HG02610 (cell line): ENCODE results near the gene KAT6B.

Source experiments
- ATAC-seq: cut with Tn5 transposase; IDR thresholded peaks from one replicate; pipeline ENCODE4 v1.9.1; 2021; ENCODE audit warnings: mild to moderate bottlenecking, moderate library complexity; ENCODE audit not compliant: unreplicated experiment

The KAT6B gene

DNA sequence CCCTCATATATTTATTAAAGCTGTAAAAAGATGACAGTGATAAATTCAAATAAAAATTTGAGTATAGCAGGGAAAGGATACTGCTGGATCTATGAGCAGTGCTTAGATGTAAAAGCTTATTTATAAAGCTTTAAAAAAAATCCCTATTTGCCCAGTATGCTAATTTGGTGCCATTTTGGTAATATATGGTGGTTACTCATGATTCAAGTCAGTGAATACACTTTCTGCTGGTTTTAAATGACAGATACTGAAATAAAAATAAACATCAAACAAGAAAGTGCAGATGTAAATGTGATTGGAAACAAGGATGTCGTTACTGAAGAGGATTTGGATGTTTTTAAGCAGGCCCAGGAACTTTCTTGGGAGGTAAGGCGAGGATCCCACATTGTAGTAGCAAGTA, 150.7 kb downstream of the KAT6B start:
- peak; percentile 47 for ATAC-seq

- ATAC-seq: peak; percentile 80
Measured at GRCh38 chr10:74977913-74978847, 151.8 kb downstream of the KAT6B start.

GRCh38 chr10:74981831-74982633, 155.6 kb downstream of the KAT6B start:
- peak; percentile 6 for ATAC-seq

- ATAC-seq: peak; percentile 27
Measured at GRCh38 chr10:74982634-74982982, 156.2 kb downstream of the KAT6B start.

DNA sequence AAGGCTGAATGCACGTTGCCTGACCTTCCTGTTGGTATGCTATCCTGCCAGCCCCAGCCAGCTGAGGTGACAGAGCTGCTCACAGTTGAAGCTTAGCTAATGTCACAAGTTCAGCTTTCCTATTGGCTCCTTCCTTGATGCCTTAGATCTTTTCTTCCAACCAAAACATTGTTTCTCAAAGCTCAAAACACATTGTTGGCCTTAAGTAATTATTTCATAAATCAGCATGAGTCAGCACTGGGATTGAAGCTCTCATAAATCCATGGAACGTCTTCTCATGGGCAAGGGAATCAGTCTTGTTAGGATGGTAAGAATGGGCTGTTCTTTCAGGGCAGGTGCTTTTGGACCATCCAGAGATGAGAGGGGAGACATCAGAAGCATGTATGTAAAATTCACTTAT, 157.0 kb downstream of the KAT6B start:
- ATAC-seq: peak; percentile 27

DNA sequence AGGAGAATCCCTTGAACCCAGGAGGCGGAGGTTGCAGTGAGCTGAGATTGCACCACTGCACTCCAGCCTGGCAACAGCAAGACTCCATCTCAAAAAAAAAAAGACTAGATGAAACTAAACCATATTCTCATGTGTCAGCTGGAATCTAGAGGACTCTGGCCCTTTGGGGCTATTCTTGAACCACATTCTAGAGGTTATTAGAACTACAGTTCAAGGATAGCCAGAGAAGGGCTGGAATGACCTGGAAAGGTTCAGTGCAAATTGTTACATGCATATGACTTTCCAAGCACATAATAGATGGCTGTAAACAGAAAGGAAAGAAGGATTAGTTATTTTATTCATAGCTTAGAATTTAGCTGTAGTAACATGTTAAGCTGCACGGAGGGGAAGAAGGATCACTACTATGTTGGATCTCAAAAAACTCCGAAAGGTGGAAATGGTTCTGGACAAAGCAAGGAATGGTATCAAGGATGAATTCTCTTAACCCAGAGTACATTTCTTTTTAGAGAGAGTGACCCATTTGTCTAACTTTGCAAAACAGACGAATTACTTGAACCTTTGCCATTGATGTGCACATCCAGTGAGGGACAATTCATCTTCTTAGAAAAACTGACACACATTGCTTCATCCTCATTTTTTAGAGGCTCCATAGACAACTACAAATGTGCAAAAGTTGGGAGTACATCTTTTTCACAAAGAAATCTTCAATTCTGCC, 161.1 kb downstream of the KAT6B start:
- no peak for ATAC-seq

DNA sequence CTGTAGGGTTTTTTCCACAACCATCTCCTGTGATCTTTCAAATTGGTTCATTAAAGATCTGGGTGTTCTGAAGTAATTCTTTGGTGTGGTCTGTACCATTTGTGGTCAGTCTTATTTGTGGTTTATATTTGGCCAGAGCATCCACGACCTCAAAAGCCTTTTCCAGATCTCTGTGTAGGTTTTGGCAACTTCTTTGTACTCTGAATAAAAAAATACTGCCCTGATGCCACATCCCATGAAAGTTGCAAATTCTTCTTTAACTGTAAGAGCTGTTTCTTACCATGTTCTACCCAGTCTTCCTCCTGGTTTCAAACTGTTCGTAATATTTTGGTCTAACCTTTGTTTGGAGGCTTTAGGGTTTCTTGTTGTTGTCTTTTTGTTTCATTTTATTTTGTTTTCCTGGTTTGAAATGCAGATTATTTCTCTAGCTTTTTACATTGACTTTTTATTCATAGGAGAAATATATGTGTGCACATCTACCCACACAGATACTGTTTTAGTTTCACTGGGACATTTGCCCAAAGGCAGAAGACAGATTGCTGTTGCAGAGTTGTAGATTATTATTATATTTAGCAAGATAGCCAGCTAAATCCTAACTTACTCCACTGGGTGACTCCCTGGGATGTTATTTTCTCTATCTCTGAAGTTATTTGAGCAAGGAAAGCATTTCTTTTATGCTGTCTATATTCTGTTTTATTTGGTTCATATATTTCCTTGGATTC, 161.8 kb downstream of the KAT6B start:
- no peak for ATAC-seq

- no peak for ATAC-seq
Measured at GRCh38 chr10:74988832-74989561, 162.6 kb downstream of the KAT6B start.

GRCh38 chr10:74991435-74991834, 165.0 kb downstream of the KAT6B start:
- ATAC-seq: peak; percentile 38

- no peak for ATAC-seq
Measured at GRCh38 chr10:74992068-74992467, 165.7 kb downstream of the KAT6B start.

GRCh38 chr10:74993649-74994048, 167.2 kb downstream of the KAT6B start:
- no peak for ATAC-seq

DNA sequence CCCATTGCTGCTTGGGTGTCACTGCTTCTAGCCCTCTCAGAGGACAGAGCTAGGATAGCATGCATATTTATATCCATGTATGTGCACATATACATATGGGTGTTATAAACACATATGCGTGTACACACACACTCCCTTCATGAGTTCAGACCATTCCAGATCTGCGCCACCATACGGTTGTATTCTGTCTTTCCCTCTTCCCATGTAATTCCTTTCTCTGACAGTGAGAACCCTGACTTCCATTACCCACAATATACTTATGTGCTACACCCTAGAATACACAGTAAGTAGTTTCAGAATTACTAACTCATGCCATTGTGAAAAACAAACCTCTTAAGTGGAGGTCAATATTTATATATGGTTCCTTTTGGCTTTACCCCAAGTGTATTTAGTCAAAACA, 168.5 kb downstream of the KAT6B start:
- peak; percentile 64 for ATAC-seq

- ATAC-seq: no peak
Measured at GRCh38 chr10:74995806-74996205, 169.4 kb downstream of the KAT6B start.

DNA sequence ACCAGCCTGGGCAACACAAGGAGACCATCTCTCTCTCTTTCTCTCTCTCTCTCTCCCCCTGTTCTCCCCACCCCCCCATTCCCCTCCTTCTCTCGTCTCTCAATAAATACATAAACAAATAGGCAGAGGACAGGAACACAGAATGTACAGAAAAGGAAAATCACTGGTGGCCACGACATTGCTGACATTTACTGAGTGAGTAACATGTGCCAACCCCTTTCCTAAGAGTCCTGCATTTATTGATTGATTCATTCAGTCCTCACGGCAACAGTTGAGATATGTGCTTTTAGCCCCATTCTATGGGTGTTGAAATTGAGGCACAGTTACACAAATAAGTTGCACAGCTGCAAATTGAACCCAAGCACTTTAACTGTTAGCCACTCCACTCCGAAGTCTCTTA, 170.8 kb downstream of the KAT6B start:
- no peak for ATAC-seq

DNA sequence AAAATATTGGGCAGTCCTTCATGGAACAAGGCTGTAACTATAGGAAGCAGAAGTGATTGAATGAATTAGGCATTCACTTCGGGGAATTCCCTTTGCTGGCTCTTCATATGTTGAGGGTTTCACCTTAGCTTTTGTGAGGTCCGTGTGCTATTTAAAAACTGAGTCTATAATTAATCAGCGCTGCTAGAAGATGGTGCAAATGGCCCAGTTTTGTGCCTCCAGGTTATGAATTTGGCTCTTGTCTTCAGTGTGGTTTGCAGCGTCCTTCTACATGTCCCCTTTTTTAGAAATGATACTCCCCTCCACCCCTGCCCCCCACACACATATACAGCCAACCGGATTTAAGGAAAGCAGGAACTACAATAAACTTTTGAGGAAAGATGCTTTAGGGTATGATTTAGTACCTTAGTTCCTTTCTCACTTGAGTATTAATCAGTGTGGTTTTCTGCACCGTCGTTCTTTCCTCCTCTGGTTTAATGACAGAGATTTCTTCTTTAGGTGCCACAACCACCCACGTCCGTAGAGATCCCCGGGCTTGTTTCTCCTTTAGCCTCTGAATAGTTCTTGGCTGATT, 174.4 kb downstream of the KAT6B start:
- ATAC-seq: peak; percentile 74

DNA sequence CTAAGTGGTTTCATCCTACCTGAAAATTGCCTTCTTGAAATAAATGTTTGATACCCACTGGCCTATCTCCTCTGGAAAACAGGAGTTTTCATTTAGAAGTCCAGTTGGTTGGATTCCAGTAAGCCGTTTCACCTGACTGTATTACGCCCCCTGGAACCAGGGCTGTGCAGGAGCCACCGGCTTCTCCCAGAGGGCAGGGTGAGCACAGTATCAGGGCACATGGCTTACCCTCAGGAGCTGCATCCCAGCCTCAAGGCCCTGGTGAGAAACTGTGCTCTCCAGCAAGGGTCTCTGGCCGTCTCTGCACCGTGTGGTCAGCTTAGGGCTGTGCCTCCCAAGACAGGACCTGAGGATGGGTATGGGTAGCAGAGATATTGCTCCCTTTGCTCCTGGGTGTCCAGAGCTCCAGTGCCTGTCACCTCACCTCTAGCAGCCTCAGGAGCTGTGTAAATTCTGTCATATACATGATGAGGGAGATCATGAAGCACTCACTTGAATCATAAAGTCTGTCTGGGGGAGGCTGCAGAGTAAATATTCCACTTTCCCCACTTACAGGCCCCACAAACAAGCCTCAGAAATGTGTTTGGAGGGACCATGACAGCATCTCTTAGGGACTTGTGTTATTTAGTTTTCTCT, 175.4 kb downstream of the KAT6B start:
- ATAC-seq: no peak

DNA sequence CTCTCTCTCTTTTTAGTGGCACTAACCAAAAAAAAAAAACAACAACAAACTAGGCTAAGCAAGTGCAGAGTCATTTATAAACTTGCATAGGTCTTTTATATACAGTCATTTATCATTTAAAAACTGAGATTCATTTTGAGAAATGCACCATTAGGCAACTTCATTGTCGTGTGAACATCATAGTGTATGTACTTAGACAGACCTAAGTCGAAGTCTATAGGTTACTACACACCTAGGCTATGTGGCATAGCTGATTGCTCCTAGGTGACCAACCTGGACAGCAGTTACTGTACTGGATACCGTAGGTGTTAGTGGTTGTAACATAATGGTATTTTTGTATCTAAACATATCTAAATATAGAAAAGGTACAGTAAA, 175.9 kb downstream of the KAT6B start:
- no peak for ATAC-seq

GRCh38 chr10:75002967-75003594, 176.7 kb downstream of the KAT6B start:
- ATAC-seq: no peak

DNA sequence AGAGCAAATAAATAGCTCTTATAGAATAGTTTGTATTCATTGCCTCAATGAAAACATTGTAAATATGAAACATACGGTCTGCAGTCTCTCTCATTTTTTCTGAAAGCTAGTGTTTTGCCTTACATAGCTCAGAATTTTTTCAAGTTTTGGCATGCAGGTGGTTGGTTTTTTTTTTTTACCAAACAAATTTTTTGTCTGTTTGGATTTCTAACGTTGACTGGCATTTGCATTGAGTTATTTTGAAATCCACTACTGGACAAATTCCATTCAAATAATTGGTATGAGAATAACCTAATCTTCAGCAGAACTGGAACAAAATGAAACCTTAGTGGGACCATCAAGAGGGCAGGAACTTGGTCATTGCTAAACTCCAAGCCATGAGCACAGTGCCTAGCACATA, 177.5 kb downstream of the KAT6B start:
- no peak for ATAC-seq
